Kidney epithelial cell (primary cell): ENCODE results near the gene WDR37. TPM values are rescaled to one million over a fixed set of nuclear protein-coding genes. Genes with fewer than 3 reads are reported as not detected.
"Not testable (repeated sequence)": the region's sequence is repeated elsewhere in the genome, so short reads cannot be mapped to it uniquely, and the experiment has no call there.

Experiments used
- DNase-seq: peaks from one replicate; pipeline ENCODE4 v3.0.0-alpha.2; 2010; ENCODE audit warnings: low read depth
- H3K27me3 ChIP-seq: 2 replicates; pipeline ENCODE4 v1.6.0; 2011; ENCODE audit warnings: low read length; ENCODE audit not compliant: control insufficient read depth, insufficient read depth
- H3K36me3 ChIP-seq: 2 replicates; pipeline ENCODE4 v1.5.1; 2011; ENCODE audit warnings: low read length; ENCODE audit not compliant: control insufficient read depth, insufficient read depth
- H3K4me3 ChIP-seq: 2 replicates; pipeline ENCODE4 v1.5.1; 2011; ENCODE audit warnings: low read depth, mild to moderate bottlenecking, control low read depth, low read length
- total RNA-seq: library from RNA; depleted of rRNA; stranded (reverse); fragments of >200 nt; gene quantifications from 2 replicates; pipeline ENCODE4 v1.2.3, GENCODE V29; 2015
- TF ChIP-seq, protein P1 (sequence below): IDR thresholded peaks from 2 replicates; pipeline ENCODE4 v1.5.1; 2011; ENCODE audit warnings: mild to moderate bottlenecking, moderate library complexity, low read length, control low read depth, inconsistent platforms; ENCODE audit not compliant: insufficient read depth, poor library complexity, severe bottlenecking

WDR37 gene
- total RNA-seq, 1 donor from 2014 or later, result 15.1 TPM

DNA sequence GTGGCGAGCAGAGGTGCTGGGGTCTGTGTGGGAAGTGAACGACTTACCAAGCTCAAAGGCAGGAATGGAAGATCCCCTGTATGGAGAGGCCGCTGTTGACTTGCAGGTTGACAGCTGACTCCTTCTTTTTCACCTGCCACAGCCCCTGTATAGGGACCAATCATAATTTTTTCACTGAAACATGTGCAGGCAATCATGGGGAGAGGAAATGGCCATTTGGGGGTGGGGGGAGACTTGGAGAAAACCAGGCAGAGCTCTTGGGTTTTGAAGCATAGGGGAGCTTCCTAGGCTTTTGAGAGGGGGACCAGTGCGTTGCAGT, 101.4 kb downstream of the WDR37 start:
- TF ChIP-seq, protein P1, sequence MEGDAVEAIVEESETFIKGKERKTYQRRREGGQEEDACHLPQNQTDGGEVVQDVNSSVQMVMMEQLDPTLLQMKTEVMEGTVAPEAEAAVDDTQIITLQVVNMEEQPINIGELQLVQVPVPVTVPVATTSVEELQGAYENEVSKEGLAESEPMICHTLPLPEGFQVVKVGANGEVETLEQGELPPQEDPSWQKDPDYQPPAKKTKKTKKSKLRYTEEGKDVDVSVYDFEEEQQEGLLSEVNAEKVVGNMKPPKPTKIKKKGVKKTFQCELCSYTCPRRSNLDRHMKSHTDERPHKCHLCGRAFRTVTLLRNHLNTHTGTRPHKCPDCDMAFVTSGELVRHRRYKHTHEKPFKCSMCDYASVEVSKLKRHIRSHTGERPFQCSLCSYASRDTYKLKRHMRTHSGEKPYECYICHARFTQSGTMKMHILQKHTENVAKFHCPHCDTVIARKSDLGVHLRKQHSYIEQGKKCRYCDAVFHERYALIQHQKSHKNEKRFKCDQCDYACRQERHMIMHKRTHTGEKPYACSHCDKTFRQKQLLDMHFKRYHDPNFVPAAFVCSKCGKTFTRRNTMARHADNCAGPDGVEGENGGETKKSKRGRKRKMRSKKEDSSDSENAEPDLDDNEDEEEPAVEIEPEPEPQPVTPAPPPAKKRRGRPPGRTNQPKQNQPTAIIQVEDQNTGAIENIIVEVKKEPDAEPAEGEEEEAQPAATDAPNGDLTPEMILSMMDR, result no peak
- H3K27me3 ChIP-seq, result peaks cover 4% of the 10 kb centered on the region
- DNase-seq, result no peak

GRCh38 chr10:1158066-1158465, 101.9 kb downstream of the WDR37 start:
- TF ChIP-seq, protein P1, result no peak

More for the DNA sequence above, 101.4 kb downstream of the WDR37 start:
- H3K36me3 ChIP-seq, result no peaks in the 10 kb centered on the region
- H3K4me3 ChIP-seq, result no peak overlapping the region

DNA sequence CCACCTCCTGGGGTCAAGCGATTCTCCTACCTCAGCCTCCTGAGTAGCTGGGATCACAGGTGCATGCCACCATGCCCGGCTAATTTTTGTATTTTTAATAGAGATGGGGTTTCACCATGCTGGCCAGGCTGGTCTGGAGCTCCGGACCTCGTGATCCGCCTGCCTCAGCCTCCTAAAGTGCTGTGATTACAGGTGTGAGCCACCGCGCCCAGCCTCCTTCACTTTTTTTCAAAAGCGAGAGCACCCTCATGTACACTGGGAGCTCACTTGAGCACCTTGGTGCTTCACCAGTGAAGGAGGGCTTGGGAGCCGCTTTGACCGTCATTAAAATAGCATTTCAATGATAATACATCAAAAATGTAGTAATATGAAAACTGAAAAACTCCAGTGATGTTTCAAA, 102.4 kb downstream of the WDR37 start:
- not testable (repeated sequence) for DNase-seq, H3K4me3 ChIP-seq, H3K27me3 ChIP-seq, H3K36me3 ChIP-seq

More at GRCh38 chr10:1158066-1158465, 101.9 kb downstream of the WDR37 start:
- H3K36me3 ChIP-seq, result no peaks in the 10 kb centered on the region
- no peak for DNase-seq
- H3K4me3 ChIP-seq, result no peak overlapping the region
- H3K27me3 ChIP-seq, result peaks cover 4% of the 10 kb centered on the region

DNA sequence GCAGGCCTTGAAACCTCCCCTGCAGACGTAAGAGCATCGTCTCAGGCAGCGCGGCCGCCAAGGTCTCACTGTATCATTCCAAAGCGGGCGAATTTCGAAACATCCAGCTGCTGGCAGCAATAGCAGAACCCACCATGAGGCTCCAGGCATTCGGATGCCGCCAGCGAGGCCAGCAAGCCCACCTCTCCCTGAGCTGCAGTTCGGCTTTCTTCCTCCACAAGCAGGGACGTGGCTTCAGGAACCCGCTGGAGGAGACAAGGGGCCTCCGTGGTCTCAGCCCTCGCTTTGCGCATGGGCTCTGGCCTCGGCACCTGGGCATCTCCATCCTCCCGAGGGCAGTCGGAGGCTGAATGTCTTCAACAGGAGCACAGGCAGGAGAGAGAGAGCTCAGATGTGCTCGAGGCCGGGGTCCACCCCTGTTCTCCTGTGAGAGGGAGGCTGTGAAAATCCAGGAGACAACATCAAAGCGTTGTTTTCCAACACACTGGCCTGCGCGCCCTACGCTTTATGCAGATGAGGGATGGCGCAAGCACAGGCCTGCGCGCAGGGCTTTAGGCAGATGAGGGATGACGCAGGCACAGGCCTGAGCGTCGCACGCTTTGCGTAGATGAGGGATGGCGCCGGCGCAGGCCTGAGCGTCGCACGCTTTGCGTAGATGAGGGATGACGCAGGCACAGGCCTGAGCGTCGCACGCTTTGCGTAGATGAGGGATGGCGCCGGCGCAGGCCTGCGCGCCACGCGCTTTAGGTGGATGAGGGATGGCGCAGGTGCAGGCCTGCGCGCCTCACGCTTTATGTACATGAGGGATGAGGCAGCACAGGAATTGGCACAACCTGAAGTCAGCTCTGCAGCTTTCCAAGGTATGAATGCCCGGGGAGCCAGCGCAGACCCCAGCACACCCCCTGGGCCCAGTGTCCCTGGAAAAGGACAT, 103.2 kb downstream of the WDR37 start:
- H3K27me3 ChIP-seq, result peaks cover 4% of the 10 kb centered on the region
- H3K36me3 ChIP-seq, result no peaks in the 10 kb centered on the region
- DNase-seq, result no peak
- TF ChIP-seq, protein P1, result no peak
- H3K4me3 ChIP-seq, result no peak overlapping the region

DNA sequence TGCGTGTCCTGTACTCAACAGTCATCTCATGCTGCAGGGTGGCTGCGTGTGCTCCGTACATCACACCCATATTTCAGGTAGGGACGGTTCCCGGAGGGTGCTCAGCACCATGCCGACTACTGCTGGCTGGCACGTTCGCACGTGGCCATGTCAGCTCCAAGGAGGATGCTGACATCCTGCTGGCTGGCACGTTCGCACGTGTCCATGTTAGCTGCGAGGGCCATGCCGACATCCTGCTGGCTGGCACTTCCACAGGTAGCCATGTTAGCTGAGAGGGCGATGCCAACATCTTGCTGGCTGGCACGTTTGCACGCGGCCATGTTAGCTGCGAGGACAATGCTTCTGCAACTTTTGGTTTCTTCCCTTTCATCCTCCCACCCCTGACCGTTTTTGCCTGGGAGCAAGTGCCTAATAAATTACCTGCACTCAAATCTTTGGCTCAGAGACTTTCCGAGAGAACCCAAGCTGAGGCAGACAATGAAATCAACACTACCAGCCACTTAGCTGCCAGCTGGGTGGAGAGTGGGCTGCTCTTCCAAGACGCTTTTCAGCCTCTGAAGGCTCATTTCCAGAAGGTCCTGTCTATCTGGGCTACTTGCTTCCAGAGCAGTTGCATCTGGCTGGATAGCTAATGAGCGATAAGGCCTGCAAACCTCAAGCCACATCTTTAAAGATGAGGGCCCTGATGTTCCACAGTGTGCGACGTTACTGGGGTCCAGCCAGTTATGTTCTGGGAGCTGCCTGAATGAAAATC, 104.6 kb downstream of the WDR37 start:
- no peak for DNase-seq
- TF ChIP-seq, protein P1, result no peak
- H3K36me3 ChIP-seq, result no peaks in the 10 kb centered on the region
- H3K4me3 ChIP-seq, result no peak overlapping the region
- H3K27me3 ChIP-seq, result peaks cover 4% of the 10 kb centered on the region

GRCh38 chr10:1161315-1161673, 105.1 kb downstream of the WDR37 start:
- not testable (repeated sequence) for H3K27me3 ChIP-seq, H3K4me3 ChIP-seq, DNase-seq, H3K36me3 ChIP-seq
